PFSK-1 (cell line): ENCODE data around the gene KIF27.

Source experiments
- FOXP2 ChIP-seq: optimal IDR thresholded peaks from 2 replicates; pipeline ENCODE3; 2011; ENCODE audit warnings: borderline replicate concordance, control low read depth, inconsistent platforms; ENCODE audit not compliant: insufficient read depth; ENCODE audit errors: extremely low read length, extremely low read depth
- POLR2AphosphoS5 ChIP-seq: IDR thresholded peaks from 2 replicates; pipeline ENCODE4 v1.6.1; 2012; ENCODE audit warnings: low read depth, mild to moderate bottlenecking, control low read depth, low read length, moderate library complexity
- SIN3A ChIP-seq: IDR thresholded peaks from 2 replicates; pipeline ENCODE4 v1.6.1; 2012; ENCODE audit warnings: mild to moderate bottlenecking, low read length, moderate library complexity, borderline replicate concordance; ENCODE audit not compliant: insufficient read depth
- TAF1 ChIP-seq: IDR thresholded peaks from 2 replicates; pipeline ENCODE4 v1.6.1; 2012; ENCODE audit warnings: low read length, control low read depth, borderline replicate concordance; ENCODE audit not compliant: insufficient read depth
- TF ChIP-seq, protein P1 (sequence below), 2 experiments: IDR thresholded peaks; 2 replicates each; pipeline versions ENCODE4 v1.6.1 to v1.8.0; 2011 to 2012; ENCODE audit warnings: low read depth in 2 of 2, low read length in 2 of 2, control low read depth in 1 of 2, inconsistent platforms in 1 of 2, mild to moderate bottlenecking in 1 of 2, moderate library complexity in 1 of 2; ENCODE audit not compliant: insufficient read depth in 1 of 2

Gene KIF27

DNA sequence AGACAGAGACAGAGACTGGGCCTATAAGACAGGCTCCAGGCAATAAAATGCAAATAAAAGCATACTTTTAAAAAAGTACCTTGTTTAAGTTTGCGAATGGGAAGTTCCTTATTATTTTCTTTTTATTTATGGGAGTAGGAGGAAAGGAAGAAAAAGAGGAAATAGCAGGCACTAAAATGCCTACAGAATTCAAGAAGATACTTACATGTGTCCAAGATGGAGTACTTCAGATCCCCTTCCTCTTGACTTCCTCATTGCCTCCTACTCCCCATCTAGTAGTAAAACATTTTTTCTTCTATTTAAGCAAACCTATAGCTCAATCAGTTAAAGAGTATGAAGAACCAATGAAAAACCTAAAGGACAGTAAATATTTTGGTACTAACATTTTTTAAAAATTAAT, 128.5 kb downstream of the KIF27 start:
- TF ChIP-seq SIN3A (no peak), TAF1 (no peak), FOXP2 (no peak), POLR2AphosphoS5 (no peak)
- TF ChIP-seq, protein P1, sequence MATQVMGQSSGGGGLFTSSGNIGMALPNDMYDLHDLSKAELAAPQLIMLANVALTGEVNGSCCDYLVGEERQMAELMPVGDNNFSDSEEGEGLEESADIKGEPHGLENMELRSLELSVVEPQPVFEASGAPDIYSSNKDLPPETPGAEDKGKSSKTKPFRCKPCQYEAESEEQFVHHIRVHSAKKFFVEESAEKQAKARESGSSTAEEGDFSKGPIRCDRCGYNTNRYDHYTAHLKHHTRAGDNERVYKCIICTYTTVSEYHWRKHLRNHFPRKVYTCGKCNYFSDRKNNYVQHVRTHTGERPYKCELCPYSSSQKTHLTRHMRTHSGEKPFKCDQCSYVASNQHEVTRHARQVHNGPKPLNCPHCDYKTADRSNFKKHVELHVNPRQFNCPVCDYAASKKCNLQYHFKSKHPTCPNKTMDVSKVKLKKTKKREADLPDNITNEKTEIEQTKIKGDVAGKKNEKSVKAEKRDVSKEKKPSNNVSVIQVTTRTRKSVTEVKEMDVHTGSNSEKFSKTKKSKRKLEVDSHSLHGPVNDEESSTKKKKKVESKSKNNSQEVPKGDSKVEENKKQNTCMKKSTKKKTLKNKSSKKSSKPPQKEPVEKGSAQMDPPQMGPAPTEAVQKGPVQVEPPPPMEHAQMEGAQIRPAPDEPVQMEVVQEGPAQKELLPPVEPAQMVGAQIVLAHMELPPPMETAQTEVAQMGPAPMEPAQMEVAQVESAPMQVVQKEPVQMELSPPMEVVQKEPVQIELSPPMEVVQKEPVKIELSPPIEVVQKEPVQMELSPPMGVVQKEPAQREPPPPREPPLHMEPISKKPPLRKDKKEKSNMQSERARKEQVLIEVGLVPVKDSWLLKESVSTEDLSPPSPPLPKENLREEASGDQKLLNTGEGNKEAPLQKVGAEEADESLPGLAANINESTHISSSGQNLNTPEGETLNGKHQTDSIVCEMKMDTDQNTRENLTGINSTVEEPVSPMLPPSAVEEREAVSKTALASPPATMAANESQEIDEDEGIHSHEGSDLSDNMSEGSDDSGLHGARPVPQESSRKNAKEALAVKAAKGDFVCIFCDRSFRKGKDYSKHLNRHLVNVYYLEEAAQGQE (IDR thresholded peaks at IDR 0.05; ENCODE audit: insufficient read depth in 1 of 2, low read depth in 2 of 2, low read length in 2 of 2) = no peak
